Endothelial cell of umbilical vein (primary cell): ENCODE data around the gene REPS2. TPM values are rescaled to one million over a fixed set of nuclear protein-coding genes. Genes with fewer than 3 reads are reported as not detected.

Experiments
- BruUV-seq: library from RNA; stranded (reverse); fragments of 400-500 nt; replicated peaks from 2 replicates; lab custom pipeline; 2021; lab: Mats Ljungman, UMichigan
- CTCF ChIA-PET: fragments of 300-600, 350-600 bp; sonication (Branson Sonifier 250); formaldehyde crosslinking; loops from one replicate; lab custom pipeline; 2021; ENCODE audit warnings: antibody characterized with exemption, inconsistent platforms; lab: Charles Lee
- POLR2A ChIA-PET: fragments of 300-600, 350-600 bp; sonication (Branson Sonifier 250); formaldehyde crosslinking; loops from one replicate; lab custom pipeline; 2021; ENCODE audit warnings: antibody characterized with exemption, inconsistent platforms; lab: Charles Lee
- DNase-seq: peaks from one replicate; pipeline ENCODE4 v3.0.0-alpha.2; 2011; ENCODE audit warnings: low read depth, low spot score
- FAIRE-seq: peaks from 2 replicates; lab custom pipeline; 2011; peaks lifted over from hg19 to GRCh38; lab: Jason Lieb, UNC
- H2AFZ ChIP-seq: 2 replicates; pipeline ENCODE4 v1.6.0; 2012; ENCODE audit warnings: low read depth, low read length, control low read depth, inconsistent platforms
- H3K27ac ChIP-seq: 2 replicates; pipeline ENCODE4 v1.5.1; 2011; ENCODE audit warnings: low read depth, mild to moderate bottlenecking, control low read depth, low read length, moderate library complexity; ENCODE audit not compliant: insufficient read depth
- H3K27me3 ChIP-seq, 2 experiments: 2 replicates each; pipeline versions ENCODE4 v1.6.0 to v1.6.1; 2011; ENCODE audit warnings: low read length in 2 of 2, mixed read lengths in 1 of 2; ENCODE audit not compliant: control insufficient read depth in 2 of 2, insufficient read depth in 2 of 2
- H3K36me3 ChIP-seq, 2 experiments: 2 replicates in 1 of 2; 3 replicates in 1 of 2; pipeline ENCODE4 v1.5.1; 2011; ENCODE audit warnings: low read length in 2 of 2, mild to moderate bottlenecking in 1 of 2, moderate library complexity in 1 of 2; ENCODE audit not compliant: control insufficient read depth in 2 of 2, insufficient read depth in 2 of 2; ENCODE audit errors: extremely low read depth in 1 of 2
- H3K4me1 ChIP-seq: 3 replicates; pipeline ENCODE4 v1.5.1; 2011; ENCODE audit warnings: mild to moderate bottlenecking, low read length; ENCODE audit not compliant: control insufficient read depth, insufficient read depth; ENCODE audit errors: extremely low read depth
- H3K4me2 ChIP-seq: 2 replicates; pipeline ENCODE4 v1.6.1; 2011; ENCODE audit warnings: low read length, control low read depth, mixed read lengths; ENCODE audit not compliant: insufficient read depth
- H3K4me3 ChIP-seq, 3 experiments: fragments of 200-600 bp in 1 of 3; sonication (generic), shearing (Covaris generic) in 1 of 3; replicated peaks in 1 of 3; 2 replicates each; pipeline ENCODE4 v1.5.1; 2011 to 2016; ENCODE audit warnings: control low read depth in 3 of 3, low read length in 3 of 3, mild to moderate bottlenecking in 2 of 3, inconsistent platforms in 1 of 3, low read depth in 1 of 3, moderate library complexity in 1 of 3; ENCODE audit not compliant: insufficient read depth in 1 of 3
- H3K79me2 ChIP-seq: 2 replicates; pipeline ENCODE4 v1.6.0; 2012; ENCODE audit warnings: low read length, inconsistent platforms; ENCODE audit not compliant: control insufficient read depth, insufficient read depth
- H3K9ac ChIP-seq: replicated peaks from 2 replicates; pipeline ENCODE3; 2011; ENCODE audit warnings: low read length, control low read depth; ENCODE audit not compliant: insufficient read depth; ENCODE audit errors: extremely low read depth
- H3K9me1 ChIP-seq: replicated peaks from 3 replicates; pipeline ENCODE4 v1.6.0; 2011; ENCODE audit warnings: mild to moderate bottlenecking, low read length; ENCODE audit not compliant: control insufficient read depth, insufficient read depth; ENCODE audit errors: extremely low read depth
- H3K9me3 ChIP-seq: replicated peaks from 2 replicates; pipeline ENCODE4 v1.5.1; 2012; ENCODE audit warnings: low read length, inconsistent platforms; ENCODE audit not compliant: control insufficient read depth, insufficient read depth
- H4K20me1 ChIP-seq: replicated peaks from 2 replicates; pipeline ENCODE3; 2011; ENCODE audit warnings: mild to moderate bottlenecking, low read length; ENCODE audit not compliant: control insufficient read depth, insufficient read depth; ENCODE audit errors: extremely low read depth
- CTCF ChIP-seq, 2 donors: IDR thresholded peaks; 1 replicate in 1 of 2; 2 replicates in 1 of 2; pipeline ENCODE4 v1.5.1; 2011; ENCODE audit warnings: low read length in 2 of 2, mild to moderate bottlenecking in 2 of 2, moderate library complexity in 2 of 2, control low read depth in 1 of 2, inconsistent platforms in 1 of 2, low read depth in 1 of 2; ENCODE audit not compliant: insufficient read depth in 1 of 2; ENCODE audit errors: extremely low read depth in 1 of 2
- EZH2 ChIP-seq: IDR thresholded peaks from 2 replicates; pipeline ENCODE4 v1.6.1; 2012; ENCODE audit warnings: borderline replicate concordance, low read depth, mild to moderate bottlenecking, moderate library complexity, low read length, inconsistent platforms; ENCODE audit not compliant: severe bottlenecking
- FOS ChIP-seq: IDR thresholded peaks from 2 replicates; pipeline ENCODE4 v1.6.1; 2011; ENCODE audit warnings: mild to moderate bottlenecking, low read length, moderate library complexity, borderline replicate concordance; ENCODE audit not compliant: insufficient read depth
- GATA2 ChIP-seq: IDR thresholded peaks from 2 replicates; pipeline ENCODE4 v1.7.0; 2011; ENCODE audit warnings: low read depth, mild to moderate bottlenecking, moderate library complexity, mixed read lengths, low read length; ENCODE audit not compliant: insufficient read length, insufficient read depth
- JUN ChIP-seq: IDR thresholded peaks from 2 replicates; pipeline ENCODE4 v1.6.1; 2011; ENCODE audit warnings: borderline replicate concordance, low read depth; ENCODE audit not compliant: insufficient read length, insufficient read depth
- MAX ChIP-seq: IDR thresholded peaks from 2 replicates; pipeline ENCODE4 v1.6.1; 2011; ENCODE audit not compliant: insufficient read depth, insufficient read length
- MYC ChIP-seq: IDR thresholded peaks from one replicate; pipeline ENCODE4 v1.6.1; 2011; ENCODE audit warnings: mild to moderate bottlenecking, low read depth, low read length
- POLR2A ChIP-seq: IDR thresholded peaks from 2 replicates; pipeline ENCODE4 v1.6.1; 2012; ENCODE audit warnings: low read depth, mild to moderate bottlenecking, control low read depth, low read length
- POLR2AphosphoS5 ChIP-seq: IDR thresholded peaks from 2 replicates; pipeline ENCODE4 v1.6.1; 2012; ENCODE audit warnings: low read depth, mild to moderate bottlenecking, control low read depth, low read length, moderate library complexity; ENCODE audit not compliant: insufficient read depth
- dilution Hi-C: fragments of 300-500 bp; cut with MboI; formaldehyde crosslinking; loops from one replicate; pipeline ENCODE4 v1.15.0; 2019; ENCODE audit warnings: low sequenced_read_pairs; ENCODE audit not compliant: extremely low pct_ligation_motif_present
- intact Hi-C: fragments of 100-400 bp; cut with micrococcal nuclease; formaldehyde crosslinking; loops from one replicate; pipeline ENCODE4 v1.10.0; 2022
- polyA plus RNA-seq, 4 experiments: library from polyadenylated mRNA; depleted of rRNA in 3 of 4; stranded (reverse) in 3 of 4; unstranded in 1 of 4; fragments of >200 nt; gene quantifications; 2 replicates each; pipeline versions ENCODE4 v1.2.1 to v1.2.3, GENCODE V29; 2011 to 2012; ENCODE audit warnings: missing spikeins in 1 of 4
- total RNA-seq: library from RNA; stranded (reverse); gene quantifications from 2 replicates; pipeline ENCODE4 v1.2.3, GENCODE V29; 2021

REPS2 gene
- total and polyA plus RNA-seq, 2 donors (not counting 3 experiments of a cell fraction or from before 2014, with no cell fraction given): 0.91 to 2.6 TPM

GRCh38 chrX:16953606-16954211 lies 7.3 kb downstream of the REPS2 start:
- H2AFZ ChIP-seq: no peak overlapping the region
- peak overlapping the region; percentile 49 for H3K4me2 ChIP-seq
- TSS peak; percentile 46 for BruUV-seq
- H4K20me1 ChIP-seq: no peaks in the 10 kb centered on the region
- peak; percentile 37 for FAIRE-seq
- peaks cover 26% of the 10 kb centered on the region for H3K4me1 ChIP-seq
- H3K27me3 ChIP-seq: no peaks in the 10 kb centered on the region
- no peaks in the 10 kb centered on the region for H3K36me3 ChIP-seq
- intact Hi-C loops: no loop called here
- H3K27ac ChIP-seq: peak overlapping the region; percentile 82
- TF ChIP-seq GATA2: peak; percentile 37
- TF ChIP-seq CTCF (IDR thresholded peaks at IDR 0.05; ENCODE audit: extremely low read depth in 1 of 2, insufficient read depth in 1 of 2, low read depth in 1 of 2, low read length in 2 of 2): no peak
- TF ChIP-seq MAX: no peak
- TF ChIP-seq JUN: peak; percentile 64
- no peak for TF ChIP-seq POLR2AphosphoS5
- TF ChIP-seq MYC: no peak
- TF ChIP-seq POLR2A: no peak
- TF ChIP-seq EZH2: no peak
- TF ChIP-seq FOS: peak; percentile 55
- CTCF ChIA-PET: interaction anchor here (1.6 to 2.2 kb wide), 2 partner anchors 71 to 93 kb away, joined by 8 to 12 read pairs; no protein-coding TSS in a partner anchor
- peak; percentile 73 for DNase-seq
- H3K4me3 ChIP-seq: no peak overlapping the region
- dilution Hi-C loops: no loop called here
- no peaks in the 10 kb centered on the region for H3K9me3 ChIP-seq
- POLR2A ChIA-PET: interaction anchor here (0.6 kb wide), 1 partner anchor 183 kb away, joined by 3 read pairs; no protein-coding TSS in a partner anchor
- H3K9me1 ChIP-seq: no peaks in the 10 kb centered on the region
- H3K9ac ChIP-seq: peak overlapping the region; percentile 42
- no peaks in the 10 kb centered on the region for H3K79me2 ChIP-seq
